Left forelimb (tissue), 1 donor: ENCODE results near the gene SLFN5.
"Not testable (repeated sequence)": the region's sequence is repeated elsewhere in the genome, so short reads cannot be mapped to it uniquely, and the experiment has no call there.

ENCODE experiments used
- DNase-seq: peaks from one replicate; pipeline ENCODE4 v3.0.0-alpha.2; 2018; ENCODE audit warnings: low spot score

The SLFN5 gene

DNA sequence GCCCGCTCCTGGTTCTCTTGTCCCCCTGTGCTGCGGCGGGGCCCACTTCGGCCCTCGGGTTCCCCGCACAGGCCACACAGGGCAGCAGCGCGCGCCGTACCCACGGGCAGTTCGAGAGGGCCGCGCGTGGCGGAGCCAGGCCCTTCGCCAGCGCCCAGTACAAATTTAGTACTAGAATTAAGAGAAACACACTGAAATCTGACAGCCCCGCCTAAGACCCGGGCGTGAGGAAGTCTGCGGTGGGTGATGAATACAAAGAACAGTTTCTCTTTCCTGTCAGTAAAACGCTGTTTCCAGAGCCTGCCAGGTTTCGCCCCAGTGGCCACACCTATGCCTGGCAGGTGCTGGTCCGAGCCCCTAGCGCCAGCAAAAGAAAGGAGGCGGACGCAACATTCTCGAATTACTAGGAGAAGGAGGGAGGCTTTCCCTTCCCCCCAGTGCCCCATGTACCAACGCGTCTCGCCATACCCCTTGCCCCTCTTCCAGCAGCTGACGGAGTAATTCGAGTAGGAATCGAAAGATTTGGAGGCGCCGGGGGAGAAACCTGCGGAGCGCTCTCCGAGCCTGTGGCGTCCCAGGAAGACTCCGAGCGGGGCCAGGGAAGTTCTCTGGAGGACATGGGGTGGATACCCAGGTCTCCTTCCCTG lies 591 bp upstream of the SLFN5 start:
- peak; percentile 68 for DNase-seq

DNA sequence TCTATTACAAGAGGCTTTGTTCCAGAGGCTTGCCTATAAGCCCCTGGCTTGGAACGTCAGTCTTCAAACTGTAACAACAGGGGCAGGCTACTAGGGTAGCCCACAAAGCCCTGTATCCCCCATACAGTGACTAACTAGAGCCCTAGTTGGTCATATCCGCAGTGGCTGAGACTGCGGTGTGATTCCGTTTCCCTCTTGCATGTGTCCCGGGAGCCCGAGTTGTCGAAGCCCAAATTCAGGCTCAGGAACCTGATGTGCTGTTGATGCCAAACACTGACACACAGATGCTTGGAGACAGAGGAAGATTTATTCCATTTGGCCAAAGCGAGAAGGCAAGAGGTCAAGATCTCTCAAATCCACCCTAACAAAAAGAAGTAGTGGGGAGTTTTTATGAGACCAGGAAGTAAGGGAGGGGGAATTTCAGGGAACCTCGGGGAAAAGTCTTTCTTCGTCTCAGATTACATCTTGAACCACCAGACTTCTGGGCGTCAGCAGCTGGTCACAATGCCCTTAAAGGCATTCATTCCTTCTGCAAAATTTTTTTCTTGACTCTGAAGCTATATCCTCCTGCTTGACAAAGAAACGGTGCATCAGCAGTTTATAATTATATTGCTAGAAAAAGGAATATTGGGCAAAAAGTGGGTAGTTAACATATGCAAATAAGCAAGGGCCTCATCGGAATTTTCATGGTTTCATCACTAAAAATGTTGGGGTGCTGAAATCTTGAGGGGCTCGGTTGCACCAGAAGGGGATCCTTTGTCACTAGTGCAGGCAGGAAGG lies 879 bp downstream of the SLFN5 start:
- no peak for DNase-seq

DNA sequence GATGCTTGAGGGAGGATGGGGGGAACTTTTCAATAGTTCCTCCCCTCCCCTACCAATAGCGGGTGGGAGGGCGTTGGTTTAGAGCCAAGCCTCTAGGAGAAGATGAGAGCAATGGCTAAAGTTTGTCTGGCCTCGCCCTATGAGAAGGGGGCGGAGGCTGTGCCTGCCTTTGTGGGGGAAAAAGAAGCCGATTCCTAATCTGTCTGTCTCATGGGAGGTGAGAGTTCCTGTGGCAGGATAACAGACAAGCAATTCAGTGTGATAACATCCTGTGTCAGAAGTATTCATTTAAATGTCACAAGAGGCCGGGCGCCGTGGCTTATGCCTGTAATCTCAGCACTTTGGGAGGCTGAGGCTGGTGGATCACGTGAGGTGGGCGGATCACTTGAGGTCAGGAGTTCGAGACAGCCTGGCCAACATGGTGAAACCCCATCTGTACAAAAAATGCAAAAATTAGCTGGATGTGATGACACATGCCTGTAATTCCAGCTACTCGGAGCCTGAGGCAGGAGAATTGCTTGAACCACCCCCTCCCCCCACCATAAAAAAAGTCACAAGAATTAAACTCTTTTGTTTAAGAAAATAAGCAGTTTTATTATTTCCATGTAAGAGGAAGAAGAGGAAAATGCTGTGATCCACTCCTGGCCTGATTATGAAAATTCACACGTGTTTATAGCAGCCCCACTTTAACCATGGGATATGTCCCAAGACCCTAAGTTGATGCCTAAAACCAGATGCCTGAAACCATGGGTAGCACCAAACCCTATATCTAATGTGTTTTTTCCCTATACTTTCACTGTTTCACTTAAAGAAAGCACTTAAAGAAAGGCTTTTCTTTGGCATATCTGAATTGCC lies 1.7 kb downstream of the SLFN5 start:
- DNase-seq: no peak

DNA sequence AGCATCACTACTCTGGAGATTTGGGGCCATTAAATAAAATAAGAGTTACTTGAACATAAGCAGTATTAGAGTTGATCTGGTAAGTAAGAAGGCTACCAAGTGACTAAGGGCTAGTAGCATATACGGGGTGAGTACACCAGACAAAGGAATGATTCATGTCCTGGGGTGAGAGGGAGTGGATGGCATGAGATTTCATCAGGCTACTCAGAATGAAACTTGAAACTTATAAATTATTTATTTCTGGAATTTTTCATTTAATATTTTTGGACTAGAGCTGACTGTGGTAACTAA lies 2.3 kb downstream of the SLFN5 start:
- DNase-seq: no peak

DNA sequence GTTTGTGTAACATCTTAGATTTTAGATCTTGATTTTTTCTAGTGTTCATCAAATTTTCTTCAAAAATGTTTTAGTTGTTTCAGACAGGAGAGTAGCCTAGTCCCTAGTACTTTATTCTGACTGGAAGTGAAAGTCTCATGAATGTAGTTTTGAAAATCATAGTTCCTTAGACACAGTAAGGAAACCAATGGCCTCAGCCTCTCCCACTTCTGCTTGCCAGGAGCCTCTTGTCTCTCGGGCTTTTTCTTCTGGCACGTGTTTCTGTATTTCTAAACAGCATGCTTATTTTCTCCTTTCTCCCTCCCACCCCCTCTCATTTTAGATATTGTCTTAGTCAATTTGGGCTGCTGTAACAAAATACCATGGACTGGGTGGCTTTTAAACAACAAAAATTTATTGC lies 9.8 kb downstream of the SLFN5 start:
- DNase-seq: no peak

DNA sequence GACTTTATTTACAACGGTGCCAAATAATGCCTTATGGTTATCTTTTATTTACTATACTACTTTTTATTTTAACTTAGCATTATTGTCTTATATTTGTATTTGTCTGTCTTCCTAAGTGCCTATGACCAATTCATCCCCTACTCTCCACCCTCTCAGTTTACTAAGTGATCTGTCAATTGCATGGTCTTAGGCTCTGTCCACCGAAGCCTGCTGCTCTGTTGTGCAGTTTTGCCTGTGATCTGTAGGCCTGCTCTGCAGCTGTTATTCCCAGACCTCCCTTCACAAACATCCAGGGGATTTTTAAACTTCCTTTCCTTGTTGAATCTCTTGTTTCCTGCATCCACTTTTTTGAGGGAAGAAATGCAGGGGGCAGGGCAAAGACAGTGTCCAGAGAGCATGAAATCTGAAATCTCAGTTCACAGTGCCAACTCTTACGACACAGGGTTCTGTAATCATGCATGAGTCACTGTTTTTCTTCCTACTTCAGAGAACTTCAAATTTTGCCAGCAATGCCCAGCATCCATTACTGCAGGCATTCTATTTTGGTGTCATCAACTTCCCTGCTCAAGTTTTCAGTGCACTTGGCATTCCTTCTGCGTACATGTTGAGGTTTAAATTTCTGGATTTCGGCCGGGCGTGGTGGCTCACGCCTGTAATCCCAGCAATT lies 11.4 kb downstream of the SLFN5 start:
- DNase-seq: no peak

DNA sequence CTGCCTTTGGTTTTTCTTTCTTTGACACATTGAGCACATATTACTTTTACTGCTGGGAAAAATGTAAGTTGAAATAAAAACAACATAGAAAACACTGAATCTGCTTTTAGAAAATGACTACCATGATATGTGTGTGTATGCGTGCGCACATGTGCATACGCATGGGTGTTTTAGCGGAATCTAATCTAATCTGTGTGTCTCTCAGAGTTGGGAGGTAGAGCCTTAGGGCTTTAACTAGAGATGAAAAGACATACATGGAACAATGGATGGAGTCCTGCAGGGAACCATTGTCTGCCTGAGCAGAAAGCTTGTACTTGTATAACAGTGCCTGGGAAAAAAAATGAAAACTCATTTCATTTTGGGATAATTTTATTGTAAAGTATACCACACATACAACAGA lies 12.4 kb downstream of the SLFN5 start:
- DNase-seq: no peak

DNA sequence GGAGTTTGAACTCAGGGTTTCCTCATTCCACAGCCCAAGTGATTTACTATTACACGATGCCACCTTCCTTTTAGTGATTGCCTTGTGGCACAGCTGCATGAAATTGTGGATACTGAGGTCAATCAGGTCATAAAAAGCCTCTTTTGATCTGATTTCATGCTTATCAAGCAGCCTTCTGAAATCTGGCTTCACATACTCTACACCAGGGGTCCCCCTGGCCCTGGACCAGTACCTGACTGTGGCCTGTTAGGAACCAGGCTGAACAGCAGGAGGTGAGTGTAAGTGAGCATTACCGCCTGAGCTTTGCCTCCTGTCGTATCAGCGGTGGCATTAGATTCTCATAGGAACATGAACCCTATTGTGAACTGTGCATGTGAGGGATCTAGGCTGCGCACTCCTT lies 13.8 kb downstream of the SLFN5 start:
- no peak for DNase-seq

DNA sequence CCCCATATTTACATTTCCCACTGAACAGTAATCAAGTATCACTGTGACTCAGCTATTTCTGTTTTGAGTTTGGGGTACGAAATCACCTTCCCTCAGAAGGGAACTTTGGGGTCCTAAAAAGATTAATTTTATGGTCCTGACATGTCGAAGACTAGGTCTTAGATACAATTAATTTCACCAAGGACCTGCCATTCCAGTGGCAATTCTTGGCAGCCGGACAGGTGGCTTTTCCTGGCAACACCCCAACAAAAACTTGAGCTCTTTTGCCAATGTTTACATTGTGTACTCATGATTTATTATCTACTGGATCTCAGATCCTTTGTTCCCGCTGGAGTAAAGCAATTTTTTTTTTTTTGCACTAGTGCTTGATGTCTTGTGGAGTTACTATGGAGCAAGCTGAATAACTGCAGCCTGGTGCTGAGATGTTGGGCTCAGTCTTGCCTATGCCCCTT lies 14.4 kb downstream of the SLFN5 start:
- no peak for DNase-seq

DNA sequence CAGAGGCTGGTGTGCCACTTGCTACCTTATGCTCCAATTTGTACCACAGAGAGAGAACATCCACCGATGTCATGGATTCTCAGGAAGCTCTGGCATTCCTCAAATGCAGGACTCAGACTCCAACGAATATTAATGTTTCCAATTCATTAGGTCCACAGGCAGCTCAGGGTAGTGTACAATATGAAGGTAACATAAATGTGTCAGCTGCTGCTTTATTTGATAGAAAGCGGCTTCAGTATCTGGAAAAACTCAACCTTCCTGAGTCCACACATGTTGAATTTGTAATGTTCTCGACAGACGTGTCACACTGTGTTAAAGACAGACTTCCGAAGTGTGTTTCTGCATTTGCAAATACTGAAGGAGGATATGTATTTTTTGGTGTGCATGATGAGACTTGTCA lies 16.1 kb downstream of the SLFN5 start:
- DNase-seq: no peak

DNA sequence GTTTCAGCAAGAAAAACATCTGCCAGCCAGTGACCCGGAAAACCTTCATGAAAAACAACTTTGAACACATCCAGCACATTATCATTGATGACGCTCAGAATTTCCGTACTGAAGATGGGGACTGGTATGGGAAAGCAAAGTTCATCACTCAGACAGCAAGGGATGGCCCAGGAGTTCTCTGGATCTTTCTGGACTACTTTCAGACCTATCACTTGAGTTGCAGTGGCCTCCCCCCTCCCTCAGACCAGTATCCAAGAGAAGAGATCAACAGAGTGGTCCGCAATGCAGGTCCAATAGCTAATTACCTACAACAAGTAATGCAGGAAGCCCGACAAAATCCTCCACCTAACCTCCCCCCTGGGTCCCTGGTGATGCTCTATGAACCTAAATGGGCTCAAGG lies 22.2 kb downstream of the SLFN5 start:
- no peak for DNase-seq

DNA sequence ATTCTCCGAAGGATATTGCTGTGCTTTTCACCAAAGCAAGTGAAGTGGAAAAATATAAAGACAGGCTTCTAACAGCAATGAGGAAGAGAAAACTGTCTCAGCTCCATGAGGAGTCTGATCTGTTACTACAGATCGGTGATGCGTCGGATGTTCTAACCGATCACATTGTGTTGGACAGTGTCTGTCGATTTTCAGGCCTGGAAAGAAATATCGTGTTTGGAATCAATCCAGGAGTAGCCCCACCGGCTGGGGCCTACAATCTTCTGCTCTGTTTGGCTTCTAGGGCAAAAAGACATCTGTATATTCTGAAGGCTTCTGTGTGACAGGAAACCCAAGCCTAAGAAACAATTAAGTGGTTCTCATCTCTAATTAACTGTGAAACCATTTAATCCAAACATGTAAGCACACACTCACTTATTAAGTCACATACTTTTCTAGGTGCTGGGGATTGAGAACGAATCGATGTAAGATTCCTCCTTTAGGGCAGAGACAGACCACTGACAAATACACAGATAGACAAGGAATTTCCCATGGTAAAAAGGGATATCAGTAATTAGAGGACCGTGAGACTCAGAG lies 22.8 kb downstream of the SLFN5 start:
- DNase-seq: no peak

DNA sequence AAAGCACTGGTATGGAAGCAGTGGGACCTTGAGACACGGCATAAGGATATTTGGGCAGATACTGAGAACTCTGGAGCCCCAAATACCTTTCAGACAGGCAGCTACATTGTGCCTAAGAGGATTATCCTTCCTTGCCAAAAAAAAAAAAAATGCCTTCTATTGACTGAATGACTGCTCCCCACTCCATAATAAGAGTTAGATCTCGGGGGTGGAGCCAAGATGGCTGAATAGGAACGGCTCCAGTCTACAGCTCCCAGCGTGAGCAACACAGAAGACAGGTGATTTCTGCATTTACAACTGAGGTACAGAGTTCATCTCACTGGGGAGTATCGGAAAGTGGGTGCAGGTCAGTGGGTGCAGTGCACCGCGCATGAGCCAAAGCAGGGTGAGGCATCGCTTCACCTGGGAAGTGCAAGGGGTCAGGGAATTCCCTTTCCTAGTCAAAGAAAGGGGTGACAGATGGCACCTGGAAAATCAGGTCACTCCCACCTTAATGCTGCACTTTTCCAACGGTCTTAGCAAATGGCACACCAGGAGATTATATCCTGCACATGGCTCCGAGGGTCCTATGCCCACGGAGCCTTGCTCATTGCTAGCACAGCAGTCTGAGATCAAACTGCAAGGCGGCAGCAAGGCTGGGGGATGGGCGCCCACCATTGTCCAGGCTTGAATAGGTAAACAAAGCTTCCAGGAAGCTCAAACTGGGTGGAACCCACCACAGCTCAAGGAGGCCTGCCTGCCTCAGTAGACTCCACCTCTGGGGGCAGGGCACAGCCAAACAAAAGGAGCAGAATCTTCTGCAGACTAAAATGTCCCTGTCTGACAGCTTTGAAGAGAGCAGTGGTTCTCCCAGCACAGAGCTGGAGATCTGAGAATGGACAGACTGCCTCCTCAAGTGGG lies 31.5 kb downstream of the SLFN5 start:
- not testable (repeated sequence) for DNase-seq

DNA sequence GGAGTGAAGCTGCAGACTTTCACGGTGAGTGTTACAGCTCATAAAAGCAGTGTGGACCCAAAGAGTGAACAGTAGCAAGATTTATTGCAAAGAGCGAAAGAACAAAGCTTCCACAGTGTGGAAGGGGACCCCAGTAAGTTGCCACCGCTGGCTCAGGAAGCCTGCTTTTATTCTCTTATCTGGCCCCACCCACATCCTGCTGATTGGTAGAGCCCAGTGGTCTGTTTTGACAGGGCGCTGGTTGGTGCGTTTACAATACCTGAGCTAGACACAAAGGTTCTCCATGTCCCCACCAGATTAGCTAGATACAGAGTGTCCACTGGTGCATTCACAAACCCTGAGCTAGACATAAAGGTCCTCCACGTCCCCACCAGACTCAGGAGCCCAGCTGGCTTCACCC lies 35.6 kb downstream of the SLFN5 start:
- DNase-seq: not testable (repeated sequence)

DNA sequence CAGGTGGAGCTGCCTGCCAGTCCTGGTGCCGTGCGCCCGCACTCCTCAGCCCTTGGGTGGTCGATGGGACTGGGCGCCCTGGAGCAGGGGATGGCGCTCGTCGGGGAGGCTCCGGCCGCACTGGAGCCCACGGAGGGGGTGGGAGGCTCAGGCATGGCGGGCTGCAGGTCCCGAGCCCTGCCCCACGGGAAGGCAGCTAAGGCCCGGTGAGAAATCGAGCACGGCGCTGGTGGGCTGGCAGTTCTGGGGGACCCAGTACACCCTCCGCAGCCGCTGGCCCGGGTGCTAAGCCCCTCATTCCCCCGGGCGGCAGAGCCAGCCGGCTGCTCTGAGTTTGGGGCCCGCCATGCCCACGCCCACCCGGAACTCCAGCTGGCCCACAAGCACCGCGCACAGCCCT lies 36.0 kb downstream of the SLFN5 start:
- DNase-seq: not testable (repeated sequence)

DNA sequence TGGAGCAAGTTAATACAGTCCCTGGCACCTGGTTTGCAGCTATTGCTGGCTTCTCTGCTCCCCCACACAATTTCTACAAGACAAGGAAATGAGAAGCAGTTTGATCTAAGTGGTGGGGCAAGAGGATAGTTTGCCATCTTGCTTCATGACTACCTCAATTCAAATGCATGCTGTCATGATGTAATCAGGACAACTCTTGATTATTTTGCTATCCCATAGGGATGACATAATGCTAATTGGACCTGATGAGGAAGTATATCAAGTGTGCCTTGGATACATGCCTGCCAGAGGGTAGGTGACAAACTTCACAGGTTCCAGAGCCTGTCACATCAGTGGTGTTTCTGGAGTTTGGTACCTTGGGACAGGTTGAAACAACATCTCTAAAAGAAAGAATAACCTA lies 40.9 kb downstream of the SLFN5 start:
- DNase-seq: no peak

DNA sequence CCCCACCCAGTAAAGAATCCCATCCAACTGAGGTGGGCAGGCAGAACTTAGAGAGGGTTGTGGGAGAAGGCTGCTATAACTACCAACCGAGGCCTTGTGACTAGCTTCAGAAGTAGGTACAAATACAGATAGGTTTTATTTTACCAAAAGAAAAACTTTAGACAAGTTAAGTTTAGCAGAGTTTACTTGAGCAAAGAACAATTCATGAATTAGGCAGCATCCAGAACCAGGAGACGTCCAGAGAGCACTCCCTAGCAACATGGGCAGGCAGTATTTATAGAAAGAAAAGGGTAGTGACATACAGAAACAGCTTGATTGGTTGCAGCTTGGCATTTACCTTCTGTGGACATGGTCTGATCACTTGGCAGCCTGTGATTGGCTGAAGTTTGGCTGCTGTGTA lies 42.1 kb downstream of the SLFN5 start:
- no peak for DNase-seq

DNA sequence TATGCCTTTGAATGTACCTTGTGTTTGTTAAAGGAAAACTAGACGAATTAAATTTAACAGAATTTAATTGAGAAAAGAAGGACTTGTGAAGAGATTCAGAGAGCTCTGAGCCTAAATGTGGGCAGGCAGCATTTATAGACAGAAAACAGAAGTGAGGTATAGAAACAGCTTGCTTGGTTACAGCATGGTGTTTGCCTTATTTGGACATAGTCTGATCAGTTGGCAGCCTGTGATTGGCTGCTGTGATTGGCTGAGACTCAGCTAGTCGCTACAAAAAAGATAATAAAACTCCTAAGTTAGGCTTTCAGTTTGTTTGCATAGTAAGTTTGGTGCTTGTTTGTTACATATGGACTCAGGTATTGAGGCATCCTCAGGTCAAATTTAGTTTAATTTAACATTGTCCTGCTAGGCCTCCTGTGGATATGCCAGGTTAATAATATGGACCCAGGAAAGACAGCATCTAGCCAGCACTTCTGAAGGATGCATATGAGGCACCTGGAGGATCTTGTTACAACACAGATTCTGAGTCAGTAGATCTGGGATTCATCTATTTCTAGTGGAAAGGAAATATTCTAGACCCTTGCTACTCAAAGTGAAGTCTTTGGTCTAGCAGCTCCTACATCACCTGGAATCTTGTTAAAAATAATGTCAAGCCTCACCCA lies 43.4 kb downstream of the SLFN5 start:
- DNase-seq: no peak

DNA sequence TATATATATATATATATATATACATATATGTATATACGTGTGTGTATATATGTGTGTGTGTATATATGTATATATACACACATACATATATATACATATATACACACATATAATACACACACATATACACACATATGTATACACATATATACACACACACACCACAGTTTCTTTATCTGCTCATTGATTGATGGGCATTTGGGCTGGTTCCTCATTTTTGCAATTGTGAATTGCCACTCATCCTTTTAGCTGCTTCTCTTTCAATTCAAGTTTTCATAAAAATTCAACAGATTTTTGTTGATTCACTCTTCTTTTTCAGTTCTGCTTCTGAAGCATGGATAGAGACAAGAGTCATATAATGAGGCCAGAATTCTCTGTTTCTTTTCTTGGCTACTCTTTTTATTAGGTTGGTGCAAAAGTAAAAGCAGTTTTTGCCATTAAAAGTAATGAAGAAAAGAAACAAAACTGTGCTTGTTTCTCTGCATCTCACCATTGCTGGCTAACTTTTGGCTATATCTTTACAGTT lies 44.5 kb downstream of the SLFN5 start:
- DNase-seq: no peak

DNA sequence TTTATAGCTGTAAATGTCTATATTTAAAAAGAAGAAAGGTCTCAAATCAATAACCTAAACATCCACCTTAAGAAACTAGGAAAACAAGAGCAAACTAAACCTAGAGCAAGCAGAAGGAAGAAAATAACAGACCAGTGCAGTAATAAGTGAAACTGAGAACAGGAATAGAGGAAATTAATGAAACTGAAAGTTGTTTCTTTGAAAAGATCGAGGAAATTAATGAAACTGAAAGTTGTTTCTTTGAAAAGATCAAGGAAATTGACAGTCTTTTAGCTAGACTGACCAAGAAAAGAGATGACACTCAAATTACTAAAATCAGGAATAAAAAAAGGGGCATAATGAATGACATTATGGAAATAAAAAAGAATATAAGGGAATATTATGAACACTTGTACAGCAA lies 46.4 kb downstream of the SLFN5 start:
- DNase-seq: no peak
